Right hindlimb (tissue), 1 donor: ENCODE results near the gene TMEM43.
A peak's percentile ranks its signal among the peaks of the same experiment; 100 is the strongest.

ENCODE experiments used
- DNase-seq: peaks from one replicate; pipeline ENCODE4 v3.0.0-alpha.2; 2018

TMEM43 gene

GRCh38 chr3:14152963-14153355 lies 28.1 kb downstream of the TMEM43 start:
- no peak for DNase-seq

GRCh38 chr3:14153663-14154062 lies 28.8 kb downstream of the TMEM43 start:
- DNase-seq, result no peak

- no peak for DNase-seq
These were observed 29.4 kb downstream of the TMEM43 start for GRCh38 chr3:14154276-14154675.

- DNase-seq, result no peak
These were observed 30.1 kb downstream of the TMEM43 start for GRCh38 chr3:14154895-14155440.

GRCh38 chr3:14156201-14156600 lies 31.3 kb downstream of the TMEM43 start:
- DNase-seq, result no peak

- DNase-seq, result no peak
These were observed 32.1 kb downstream of the TMEM43 start for GRCh38 chr3:14156843-14157561.

- no peak for DNase-seq
These were observed 33.1 kb downstream of the TMEM43 start for GRCh38 chr3:14157951-14158350.

GRCh38 chr3:14158370-14158769 lies 33.5 kb downstream of the TMEM43 start:
- DNase-seq, result no peak

- DNase-seq, result no peak
These were observed 34.6 kb downstream of the TMEM43 start for GRCh38 chr3:14159426-14159825.

GRCh38 chr3:14161282-14161681 lies 36.4 kb downstream of the TMEM43 start:
- no peak for DNase-seq

GRCh38 chr3:14162178-14162577 lies 37.3 kb downstream of the TMEM43 start:
- no peak for DNase-seq

GRCh38 chr3:14166877-14167603 lies 42.2 kb downstream of the TMEM43 start:
- no peak for DNase-seq

GRCh38 chr3:14169435-14169834 lies 44.6 kb downstream of the TMEM43 start:
- no peak for DNase-seq

- no peak for DNase-seq
These were observed 45.0 kb downstream of the TMEM43 start for GRCh38 chr3:14169871-14170270.

GRCh38 chr3:14170531-14171159 lies 45.8 kb downstream of the TMEM43 start:
- DNase-seq, result no peak

GRCh38 chr3:14172496-14172895 lies 47.6 kb downstream of the TMEM43 start:
- no peak for DNase-seq

GRCh38 chr3:14174483-14174882 lies 49.6 kb downstream of the TMEM43 start:
- DNase-seq, result no peak

- DNase-seq, result no peak
These were observed 50.7 kb downstream of the TMEM43 start for GRCh38 chr3:14175383-14176037.

- no peak for DNase-seq
These were observed 52.9 kb downstream of the TMEM43 start for GRCh38 chr3:14177580-14178246.

- peak; percentile 98 for DNase-seq
These were observed 53.6 kb downstream of the TMEM43 start, which contains the start of the genes LSM3 and XPC for GRCh38 chr3:14178247-14179113. TSS of gene LSM3 (plus strand) at chr3:14178817. CDS start at chr3:14178861, 44 bp downstream. TSS of gene XPC (minus strand) at chr3:14178601. CDS start at chr3:14178568, 33 bp downstream.

- no peak for DNase-seq
These were observed 54.2 kb downstream of the TMEM43 start for GRCh38 chr3:14179114-14179465.
